Left renal cortex interstitium (tissue), 4 donors: ENCODE measurements around the gene CCR6. TPM values are rescaled to one million over a fixed set of nuclear protein-coding genes. Genes with fewer than 3 reads are reported as not detected.
"Not testable (repeated sequence)": the region's sequence is repeated elsewhere in the genome, so short reads cannot be mapped to it uniquely, and the experiment has no call there.

Source experiments
- DNase-seq, 4 donors: peaks; one replicate each; pipeline ENCODE4 v3.0.0-alpha.2; 2013; ENCODE audit warnings: low read depth in 4 of 4, low spot score in 2 of 4, missing footprints in 1 of 4
- polyA plus RNA-seq, 4 donors: library from polyadenylated mRNA; unstranded; fragments of 120-200 nt; gene quantifications; one replicate each; pipeline ENCODE4 v1.2.1, GENCODE V29; 2013; ENCODE audit not compliant: insufficient read length in 4 of 4

Gene CCR6
- polyA plus RNA-seq, 4 donors: 0.03 to 0.04 TPM; not detected in 2

DNA sequence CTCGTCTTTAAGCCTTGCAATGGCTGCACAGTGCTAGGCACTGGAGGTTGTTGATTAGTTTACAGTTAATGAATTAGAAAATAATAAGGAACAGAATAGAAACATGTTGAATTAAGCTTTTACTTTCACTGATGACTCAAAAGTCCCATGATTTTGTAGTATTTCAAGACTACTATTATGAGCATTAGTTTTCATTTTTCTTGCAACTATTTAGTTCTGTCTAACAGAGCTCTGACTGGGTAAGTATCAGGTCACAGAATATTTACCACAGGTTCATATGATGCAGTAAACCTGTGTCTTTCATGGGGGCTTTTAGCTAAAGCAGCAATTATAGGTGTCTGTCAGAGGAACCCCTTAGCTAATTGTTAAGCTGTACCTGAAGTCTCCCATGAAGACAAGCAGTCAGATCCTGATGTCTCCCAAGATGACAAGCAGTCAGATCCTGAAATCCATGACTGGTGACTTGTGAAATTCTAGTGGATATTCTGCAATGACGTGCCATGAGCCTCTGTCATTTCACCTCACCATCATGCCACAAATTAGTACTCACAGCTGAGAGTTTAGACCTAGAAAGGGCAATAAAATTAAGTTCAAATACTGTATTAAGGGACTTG is 43.1 kb downstream of the CCR6 start:
- no peak for DNase-seq

DNA sequence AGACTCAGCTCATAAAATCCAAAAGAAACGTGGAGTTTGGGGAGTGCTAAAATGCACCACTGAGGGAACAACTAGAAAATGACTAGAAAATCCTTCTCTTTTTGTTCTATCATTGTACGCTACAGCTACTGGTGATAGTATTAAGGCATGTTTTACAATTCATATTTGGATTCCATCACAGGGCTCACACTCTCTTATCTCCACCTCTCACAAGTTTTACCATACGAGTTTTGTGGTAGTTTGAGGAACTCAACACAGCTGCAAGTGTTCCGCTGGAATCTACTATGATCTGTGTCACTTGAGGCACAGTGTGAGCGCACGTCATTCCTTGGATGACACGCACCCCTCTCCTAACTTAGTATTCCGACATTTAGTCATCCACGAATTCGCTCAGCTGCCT is 44.8 kb downstream of the CCR6 start:
- DNase-seq: not testable (repeated sequence)

DNA sequence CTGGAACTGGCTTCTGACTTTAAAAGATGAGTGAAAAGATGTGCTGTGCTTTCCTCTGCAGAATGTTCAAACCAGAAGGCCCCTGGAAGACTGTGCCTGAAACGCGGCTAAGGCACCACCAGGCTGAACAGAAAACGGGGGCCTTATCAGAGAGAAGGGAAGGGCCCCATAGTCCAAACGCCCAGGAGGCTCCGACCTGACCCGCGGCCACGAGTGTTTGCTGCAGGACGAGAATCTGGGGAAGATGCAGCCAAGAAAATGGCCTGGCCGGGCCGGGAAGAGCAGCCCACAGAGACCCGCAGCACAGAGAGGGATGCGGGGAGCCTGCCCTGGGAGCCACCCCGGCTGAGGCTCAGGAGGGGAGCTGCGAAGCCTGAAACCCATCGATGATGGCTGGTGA is 45.4 kb downstream of the CCR6 start:
- not testable (repeated sequence) for DNase-seq

DNA sequence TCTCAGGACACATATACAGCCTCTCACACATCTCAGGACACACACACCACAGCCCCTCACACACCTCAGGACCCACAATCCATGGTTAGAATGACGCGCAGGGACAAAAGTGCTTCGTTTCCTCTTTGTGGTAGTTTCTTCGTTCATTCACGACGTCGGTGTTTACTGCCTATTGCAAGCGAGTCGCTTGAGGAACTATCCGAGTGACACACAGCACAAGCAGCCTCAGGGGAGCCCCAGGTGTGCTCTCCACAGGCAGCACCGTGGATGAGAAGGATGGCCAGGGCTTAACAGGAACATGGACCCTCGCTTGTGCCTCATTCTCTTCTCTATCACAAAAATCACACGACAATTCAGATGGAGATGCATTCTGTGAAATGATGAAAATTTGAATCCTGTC is 47.0 kb downstream of the CCR6 start:
- DNase-seq: not testable (repeated sequence)

DNA sequence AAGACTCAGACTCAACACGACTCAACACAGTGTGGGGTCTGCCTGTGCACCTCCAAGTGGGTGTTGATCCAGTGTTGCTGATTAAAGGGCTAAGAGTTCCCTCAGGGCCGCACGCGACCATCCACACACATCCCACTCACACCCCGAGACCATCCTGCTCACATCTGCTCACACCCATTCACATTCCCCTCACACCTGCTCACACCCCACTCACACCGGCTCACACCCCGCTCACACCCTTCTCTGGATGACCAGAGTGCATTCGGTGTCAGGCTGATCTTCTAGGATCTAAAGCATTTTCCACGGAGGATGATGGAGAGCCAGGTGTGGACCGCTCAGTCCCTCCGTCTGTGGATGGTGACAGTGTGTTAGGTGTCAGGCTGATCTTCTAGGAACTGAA is 48.4 kb downstream of the CCR6 start:
- DNase-seq: not testable (repeated sequence)

GRCh38 chr6:167172011-167172410 is 49.1 kb downstream of the CCR6 start:
- not testable (repeated sequence) for DNase-seq

GRCh38 chr6:167177271-167177670 is 54.4 kb downstream of the CCR6 start:
- not testable (repeated sequence) for DNase-seq

DNA sequence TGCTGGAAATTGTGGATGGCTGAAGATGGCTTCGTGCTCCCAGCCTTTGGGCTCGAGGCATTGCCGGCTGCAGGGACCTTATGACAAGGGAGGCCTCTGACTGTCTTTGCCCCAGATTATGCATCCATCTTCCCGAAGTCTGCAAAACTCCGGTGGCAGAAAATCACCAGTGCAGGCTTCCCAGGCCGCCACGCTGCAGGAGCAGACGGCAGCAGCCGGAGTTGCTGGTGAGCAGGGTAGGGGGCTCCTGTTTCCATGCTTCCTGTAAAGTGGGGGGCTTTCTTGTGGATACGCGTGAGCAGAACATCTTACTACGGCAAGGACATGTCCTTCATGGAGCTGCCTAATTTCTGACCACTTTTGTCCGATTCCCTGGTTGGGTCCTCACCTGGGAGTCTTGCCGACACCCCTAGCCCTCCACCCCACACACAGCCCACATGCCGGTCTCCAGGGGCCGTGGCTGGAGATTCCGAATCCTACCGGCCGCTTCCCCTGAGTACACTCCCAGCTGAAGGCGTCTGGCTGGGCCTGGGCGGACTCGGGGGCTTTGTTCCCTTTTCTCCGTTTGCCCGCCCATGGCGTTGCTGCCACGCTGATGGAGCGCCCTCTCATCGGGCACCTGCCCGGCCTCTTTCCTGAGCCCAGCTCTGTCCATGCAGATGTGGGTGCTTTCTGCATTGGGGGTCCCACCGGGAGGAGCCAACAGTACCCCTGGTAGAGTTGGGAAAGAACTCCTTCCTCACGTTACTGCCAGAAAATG is 56.2 kb downstream of the CCR6 start:
- DNase-seq: not testable (repeated sequence)

GRCh38 chr6:167180086-167180485 is 57.2 kb downstream of the CCR6 start:
- not testable (repeated sequence) for DNase-seq

DNA sequence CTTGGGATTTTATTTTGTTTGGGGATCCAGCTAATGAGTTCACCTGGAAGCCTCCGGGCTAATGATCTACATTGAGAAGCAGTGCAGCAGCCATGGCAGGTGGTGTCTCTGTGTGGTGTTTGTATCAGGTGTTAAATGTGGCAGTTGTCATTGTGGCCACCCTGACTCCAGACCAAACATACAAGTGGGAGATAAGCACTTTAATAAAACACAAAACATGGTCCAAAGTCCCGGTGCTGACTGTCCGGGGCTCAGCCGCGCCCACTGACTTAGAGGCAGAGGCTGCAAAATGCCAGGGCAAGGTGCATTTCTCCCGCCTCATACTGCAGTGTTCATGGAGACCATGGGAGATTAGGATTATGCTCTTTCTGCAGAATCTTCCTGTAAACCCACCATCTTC is 58.5 kb downstream of the CCR6 start:
- not testable (repeated sequence) for DNase-seq

DNA sequence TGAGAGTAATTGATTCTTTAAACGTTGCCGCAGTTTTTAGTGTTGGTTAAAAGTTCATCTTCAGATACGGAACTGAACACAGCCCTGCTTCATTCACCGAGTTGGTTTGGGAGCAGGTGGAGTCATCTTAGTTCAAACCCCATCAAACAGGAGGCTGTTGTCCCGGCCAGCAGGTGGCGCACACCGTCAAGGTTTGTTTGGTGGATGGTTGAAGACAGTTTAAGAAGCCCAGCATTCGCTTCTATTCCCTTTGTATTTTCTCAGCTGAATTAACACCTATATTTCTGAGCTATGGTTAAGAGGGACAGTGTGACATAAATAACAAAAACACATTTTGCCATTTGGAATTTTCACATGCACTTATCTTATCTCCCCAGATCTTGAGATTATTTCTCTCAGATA is 60.0 kb downstream of the CCR6 start:
- not testable (repeated sequence) for DNase-seq

DNA sequence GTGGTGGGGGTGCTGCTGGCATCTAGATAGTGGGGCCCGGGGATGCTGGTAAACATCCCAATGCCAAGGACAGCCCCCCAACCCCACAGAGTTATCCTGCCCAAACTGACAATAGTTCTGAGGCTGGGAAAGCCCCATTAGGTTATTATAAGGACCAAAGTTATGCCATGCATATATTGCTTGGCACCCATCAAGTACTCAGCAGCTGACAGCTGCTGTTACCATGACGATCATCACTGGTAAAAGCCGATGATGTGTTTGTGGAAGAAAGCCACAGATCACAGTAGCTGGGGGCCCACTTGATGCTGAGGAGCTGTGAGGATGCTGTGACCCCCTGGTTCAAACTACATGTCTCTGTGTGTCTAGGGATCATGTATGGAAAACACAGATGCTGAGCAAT is 62.2 kb downstream of the CCR6 start:
- DNase-seq: not testable (repeated sequence)

- DNase-seq: not testable (repeated sequence)
These were observed 64.4 kb downstream of the CCR6 start for GRCh38 chr6:167187275-167187674.

Other genes starting within 250 kb of the CCR6 start
- gene RNASET2, start 166.5 kb upstream of the CCR6 start, polyA plus RNA-seq: 10 to 100 TPM; 48.5 to 64.9 (median 60.4) TPM
- gene CEP43, start 123.7 kb upstream of the CCR6 start, polyA plus RNA-seq: 10 to 100 TPM; 24.8 to 55.6 (median 36.4) TPM
- not detected for gene GPR31, start 34.9 kb downstream of the CCR6 start, polyA plus RNA-seq
- gene UNC93A, start 168.2 kb downstream of the CCR6 start, polyA plus RNA-seq: 1 to 10 TPM; 3.7 to 9.3 (median 6.2) TPM
- gene TTLL2, start 202.0 kb downstream of the CCR6 start, polyA plus RNA-seq: 1 to 10 TPM in 1 of 4 donors, under 1 TPM in 3; 0.67 to 1.5 (median 0.81) TPM